H9 (cell line): ENCODE results near the gene C5orf46. TPM values are rescaled to one million over a fixed set of nuclear protein-coding genes. Genes with fewer than 3 reads are reported as not detected.
A peak's percentile ranks its signal among the peaks of the same experiment; 100 is the strongest.

Source experiments
- DNase-seq: peaks from one replicate; pipeline ENCODE4 v3.0.0-alpha.2; 2017
- H2AFZ ChIP-seq: one replicate; pipeline ENCODE4 v1.6.1; 2013; ENCODE audit warnings: mild to moderate bottlenecking, low read length, control low read depth, moderate library complexity
- H2AK5ac ChIP-seq: 2 replicates; pipeline ENCODE4 v1.6.1; 2013; ENCODE audit warnings: low read length, control low read depth, mixed read lengths; ENCODE audit not compliant: insufficient read length
- H2BK120ac ChIP-seq: one replicate; pipeline ENCODE4 v1.6.1; 2013; ENCODE audit warnings: low read depth, mild to moderate bottlenecking, low read length, control low read depth, inconsistent platforms; ENCODE audit not compliant: poor library complexity, severe bottlenecking
- H2BK12ac ChIP-seq: 2 replicates; pipeline ENCODE4 v1.6.1; 2013; ENCODE audit warnings: low read length, control low read depth, mixed read lengths, low read depth; ENCODE audit not compliant: insufficient read length
- H2BK15ac ChIP-seq: 2 replicates; pipeline ENCODE4 v1.6.1; 2013; ENCODE audit warnings: low read depth, low read length, control low read depth
- H2BK20ac ChIP-seq: one replicate; pipeline ENCODE4 v1.6.1; 2013; ENCODE audit warnings: low read depth, mild to moderate bottlenecking, low read length, control low read depth, inconsistent platforms; ENCODE audit not compliant: poor library complexity, severe bottlenecking
- H2BK5ac ChIP-seq: 2 replicates; pipeline ENCODE4 v1.6.1; 2013; ENCODE audit warnings: low read length, control low read depth, mixed read lengths; ENCODE audit not compliant: insufficient read length
- H3K14ac ChIP-seq: 2 replicates; pipeline ENCODE4 v1.6.1; 2013; ENCODE audit warnings: low read length, control low read depth; ENCODE audit not compliant: insufficient read depth
- H3K18ac ChIP-seq: 2 replicates; pipeline ENCODE4 v1.6.1; 2013; ENCODE audit warnings: low read depth, mild to moderate bottlenecking, mixed read lengths, low read length, control low read depth; ENCODE audit not compliant: insufficient read length
- H3K23ac ChIP-seq: 2 replicates; pipeline ENCODE4 v1.6.1; 2013; ENCODE audit warnings: low read length, control low read depth, mixed read lengths, low read depth; ENCODE audit not compliant: insufficient read length
- H3K23me2 ChIP-seq: 2 replicates; pipeline ENCODE4 v1.6.1; 2013; ENCODE audit warnings: low read depth, mild to moderate bottlenecking, mixed read lengths, low read length, control low read depth; ENCODE audit not compliant: insufficient read length, poor library complexity, severe bottlenecking
- H3K27ac ChIP-seq: 2 replicates; pipeline ENCODE4 v1.5.1; 2013; ENCODE audit warnings: low read length, control low read depth, mixed read lengths, low read depth; ENCODE audit not compliant: insufficient read length
- H3K27me3 ChIP-seq: 2 replicates; pipeline ENCODE4 v1.6.1; 2013; ENCODE audit warnings: low read length, control low read depth, inconsistent platforms; ENCODE audit not compliant: insufficient read depth
- H3K4ac ChIP-seq: 2 replicates; pipeline ENCODE4 v1.6.1; 2013; ENCODE audit warnings: low read depth, mild to moderate bottlenecking, control low read depth, inconsistent platforms, low read length, moderate library complexity
- H3K4me1 ChIP-seq: 2 replicates; pipeline ENCODE4 v1.6.1; 2013; ENCODE audit warnings: low read length, control low read depth, inconsistent platforms; ENCODE audit not compliant: insufficient read depth
- H3K4me2 ChIP-seq: 2 replicates; pipeline ENCODE4 v1.6.1; 2013; ENCODE audit warnings: low read length, control low read depth, mixed read lengths; ENCODE audit not compliant: insufficient read length, insufficient read depth
- H3K56ac ChIP-seq: 2 replicates; pipeline ENCODE4 v1.6.1; 2013; ENCODE audit warnings: low read depth, mild to moderate bottlenecking, mixed read lengths, low read length, control low read depth; ENCODE audit not compliant: insufficient read length
- H3K79me1 ChIP-seq: 2 replicates; pipeline ENCODE4 v1.6.1; 2013; ENCODE audit warnings: low read depth, mild to moderate bottlenecking, moderate library complexity, low read length, control low read depth, inconsistent platforms; ENCODE audit not compliant: insufficient read depth, poor library complexity, severe bottlenecking
- H3K79me2 ChIP-seq: 2 replicates; pipeline ENCODE4 v1.6.1; 2013; ENCODE audit warnings: low read length, control low read depth, inconsistent platforms; ENCODE audit not compliant: insufficient read depth
- H3K9ac ChIP-seq: 2 replicates; pipeline ENCODE4 v1.6.1; 2013; ENCODE audit warnings: low read length, control low read depth, mixed read lengths; ENCODE audit not compliant: insufficient read length; ENCODE audit errors: extremely low read depth
- H3K9me3 ChIP-seq: one replicate; pipeline ENCODE4 v1.6.1; 2013; ENCODE audit warnings: low read depth, low read length, inconsistent platforms; ENCODE audit not compliant: control insufficient read depth
- H3T11ph ChIP-seq: one replicate; pipeline ENCODE4 v1.6.1; 2013; ENCODE audit warnings: mild to moderate bottlenecking, low read length, control low read depth, inconsistent platforms
- H4K20me1 ChIP-seq: one replicate; pipeline ENCODE4 v1.6.1; 2013; ENCODE audit not compliant: control insufficient read depth, insufficient read length, insufficient read depth
- H4K5ac ChIP-seq: 2 replicates; pipeline ENCODE4 v1.6.1; 2013; ENCODE audit warnings: low read depth, mild to moderate bottlenecking, mixed read lengths, low read length, control low read depth; ENCODE audit not compliant: insufficient read length
- H4K8ac ChIP-seq: replicated peaks from 2 replicates; pipeline ENCODE4 v1.6.1; 2013; ENCODE audit warnings: low read length, control low read depth, mixed read lengths, low read depth; ENCODE audit not compliant: insufficient read length
- H4K91ac ChIP-seq: 2 replicates; pipeline ENCODE4 v1.6.1; 2013; ENCODE audit warnings: low read depth, mild to moderate bottlenecking, moderate library complexity, mixed read lengths, low read length, control low read depth; ENCODE audit not compliant: insufficient read length
- H3K27ac Mint-ChIP-seq, 3 experiments: 2 replicates in 2 of 3; 3 replicates in 1 of 3; pipeline ENCODE4 v1.8.0; 2020 to 2021; ENCODE audit warnings: mixed read lengths in 3 of 3, mild to moderate bottlenecking in 1 of 3, moderate library complexity in 1 of 3
- H3K27me3 Mint-ChIP-seq: 2 replicates; pipeline ENCODE4 v1.8.0; 2021; ENCODE audit warnings: low read depth, mild to moderate bottlenecking, moderate library complexity, mixed read lengths
- H3K36me3 Mint-ChIP-seq, 3 experiments: 2 replicates in 2 of 3; 3 replicates in 1 of 3; pipeline ENCODE4 v1.8.0; 2020 to 2021; ENCODE audit warnings: low read depth in 3 of 3, mixed read lengths in 3 of 3; ENCODE audit not compliant: insufficient read depth in 1 of 3
- H3K4me1 Mint-ChIP-seq, 2 experiments: 2 replicates each; pipeline ENCODE4 v1.8.0; 2020; ENCODE audit warnings: mixed read lengths in 2 of 2
- H3K4me3 Mint-ChIP-seq, 2 experiments: 2 replicates in 1 of 2; 3 replicates in 1 of 2; pipeline ENCODE4 v1.8.0; 2020 to 2021; ENCODE audit warnings: mild to moderate bottlenecking in 2 of 2, mixed read lengths in 2 of 2, moderate library complexity in 1 of 2
- H3K9me3 Mint-ChIP-seq, 2 experiments: 2 replicates in 1 of 2; 3 replicates in 1 of 2; pipeline ENCODE4 v1.8.0; 2020; ENCODE audit warnings: mild to moderate bottlenecking in 2 of 2, mixed read lengths in 2 of 2, moderate library complexity in 1 of 2
- CTCF ChIP-seq: fragments of 200-600 bp; sonication (generic); conservative IDR thresholded peaks from 3 replicates; pipeline ENCODE4 v1.8.0; 2021; ENCODE audit warnings: antibody characterized with exemption, mild to moderate bottlenecking
- WGBS: extraction: QIAGEN DNeasy Blood & Tissue Kit; methylation state at CpG from one replicate; pipeline ENCODE4 v1.1.7; 2013; ENCODE audit warnings: missing lambda C conversion rate, low lambda C conversion rate, mixed read lengths; ENCODE audit not compliant: insufficient read length; ENCODE audit errors: extremely low coverage; 5-methylcytosine and 5-hydroxymethylcytosine counted together
- total RNA-seq: library from RNA; stranded (reverse); gene quantifications from 2 replicates; pipeline ENCODE4 v1.2.1, GENCODE V29; 2021

C5orf46 gene
- total RNA-seq, 1 experiment from 2014 or later, result not detected

GRCh38 chr5:147854331-147854730, 52.0 kb downstream of the C5orf46 start:
- Mint-ChIP-seq H3K4me1 (peaks cover 14 to 29% of the 10 kb centered on the region in 2 experiments), H3K36me3 (no peaks in the 10 kb centered on the region; a peak in 1 of 7 replicates)

More at GRCh38 chr5:147854331-147854730, 52.0 kb downstream of the C5orf46 start:
- peak overlapping the region in 1 of 3 experiments; percentile 0; a peak in 1 of 7 replicates for H3K27ac Mint-ChIP-seq
- Histone ChIP-seq H3K9ac (no peak overlapping the region), H3K4me2 (no peak overlapping the region), H2BK20ac (no peak overlapping the region), H3K9me3 (no peaks in the 10 kb centered on the region), H3K56ac (no peak overlapping the region), H2AK5ac (no peak overlapping the region), H3K23ac (no peak overlapping the region), H2BK5ac (no peak overlapping the region), H3K23me2 (no peaks in the 10 kb centered on the region), H4K5ac (no peak overlapping the region), H3K18ac (no peak overlapping the region), H3K4me1 (no peaks in the 10 kb centered on the region), H3K27ac (no peak overlapping the region), H2BK12ac (no peak overlapping the region), H4K20me1 (no peaks in the 10 kb centered on the region), H3K14ac (no peak overlapping the region), H3K4ac (no peak overlapping the region), H2AFZ (no peak overlapping the region), H2BK120ac (no peak overlapping the region), H3K79me1 (no peaks in the 10 kb centered on the region), H3T11ph (no peak overlapping the region), H3K79me2 (no peaks in the 10 kb centered on the region), H3K27me3 (no peaks in the 10 kb centered on the region), H4K8ac (no peak overlapping the region), H4K91ac (no peak overlapping the region), H2BK15ac (no peak overlapping the region)
- no peak for DNase-seq
- no peak overlapping the region for H3K4me3 Mint-ChIP-seq
- WGBS, result no CpG with 5 or more reads among the region's 3 CpGs
- no peak for TF ChIP-seq CTCF
- peaks cover 4% of the 10 kb centered on the region for H3K27me3 Mint-ChIP-seq
- no peaks in the 10 kb centered on the region for H3K9me3 Mint-ChIP-seq
